Prostate gland (tissue), 2 donors: ENCODE measurements around the gene RECQL. TPM values are rescaled to one million over a fixed set of nuclear protein-coding genes. Genes with fewer than 3 reads are reported as not detected.

Experiments used
- DNase-seq: peaks from one replicate; pipeline ENCODE4 v3.0.0-alpha.2; 2019; ENCODE audit warnings: low spot score
- H3K27ac ChIP-seq, 2 donors: fragments of 200-600 bp; sonication (generic); 2 replicates each; pipeline ENCODE4 v1.5.1; 2017 to 2019
- H3K27me3 ChIP-seq: fragments of 200-600 bp; sonication (generic); replicated peaks from 2 replicates; pipeline ENCODE4 v1.5.1; 2019; ENCODE audit not compliant: insufficient read depth
- H3K36me3 ChIP-seq, 2 donors: fragments of 200-600 bp; sonication (generic); 1 replicate in 1 of 2; 2 replicates in 1 of 2; pipeline versions ENCODE4 v1.5.1 to v1.8.1; 2017 to 2019
- H3K4me1 ChIP-seq: fragments of 200-600 bp; sonication (generic); replicated peaks from 2 replicates; pipeline ENCODE4 v1.5.1; 2019
- H3K4me3 ChIP-seq, 2 donors: fragments of 200-600 bp; sonication (generic); 2 replicates each; pipeline ENCODE4 v1.5.1; 2017 to 2019
- H3K9me3 ChIP-seq: fragments of 200-600 bp; sonication (generic); 2 replicates; pipeline ENCODE4 v1.5.1; 2017
- POLR2A ChIP-seq: fragments of 450-650 bp; IDR thresholded peaks from one replicate; pipeline ENCODE4 v1.6.1; 2016; ENCODE audit warnings: antibody characterized with exemption, mild to moderate bottlenecking
- POLR2AphosphoS5 ChIP-seq: sonication (generic); formaldehyde crosslinking; IDR thresholded peaks from one replicate; pipeline ENCODE4 v1.6.1; 2017; ENCODE audit warnings: antibody characterized with exemption
- WGBS: methylation state at CpG from one replicate; pipeline ENCODE4 v1.1.5; 2018; 5-methylcytosine and 5-hydroxymethylcytosine counted together
- intact Hi-C: fragments of 100-400 bp; cut with DNase I; formaldehyde crosslinking; loops from one replicate; pipeline ENCODE4 v1.14.2; 2022
- total RNA-seq, 2 donors: library from RNA; depleted of rRNA; stranded (reverse); fragments of >200 nt; gene quantifications; one replicate each; pipeline ENCODE4 v1.1.0, GENCODE V29; 2016
- TF ChIP-seq, protein P1 (sequence below), 4 experiments: fragments of 200-600 bp in 2 of 4; fragments of 450-650 bp in 2 of 4; sonication (generic) in 2 of 4; IDR thresholded peaks; 1 replicate in 3 of 4; 2 replicates in 1 of 4; pipeline ENCODE4 v1.5.1; 2016 to 2019; ENCODE audit warnings: antibody characterized with exemption in 4 of 4, mild to moderate bottlenecking in 2 of 4, moderate library complexity in 2 of 4

The RECQL gene
- total RNA-seq, 2 donors from 2014 or later = 19.8 to 23.3 TPM

DNA sequence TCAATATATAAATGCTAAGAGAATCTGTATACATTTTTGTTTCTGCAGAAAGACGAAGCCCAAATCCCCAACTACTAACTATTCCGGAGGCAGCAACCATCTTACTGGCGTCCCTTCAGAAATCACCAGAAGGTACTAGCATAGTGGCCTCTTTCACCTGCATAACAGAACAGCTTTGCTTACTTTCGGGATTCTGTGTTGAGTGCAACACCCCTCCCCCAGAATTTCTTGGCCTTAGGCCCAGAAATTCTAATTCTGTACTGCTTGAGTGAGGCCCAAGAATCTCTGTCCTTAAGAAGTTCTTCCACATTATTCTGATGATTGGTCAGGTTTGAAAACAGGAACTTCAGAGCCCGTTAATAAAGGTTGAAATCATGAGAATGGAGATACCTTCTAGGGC is 27.5 kb upstream of the RECQL start:
- no peaks in the 10 kb centered on the region for H3K36me3 ChIP-seq
- no peaks in the 10 kb centered on the region for H3K27me3 ChIP-seq
- H3K4me1 ChIP-seq = no peaks in the 10 kb centered on the region
- no peaks in the 10 kb centered on the region for H3K9me3 ChIP-seq
- WGBS = 79% methylated on average over 5 of the region's 5 CpGs
- DNase-seq = no peak
- TF ChIP-seq POLR2AphosphoS5 = no peak
- TF ChIP-seq POLR2A = no peak
- TF ChIP-seq, protein P1, sequence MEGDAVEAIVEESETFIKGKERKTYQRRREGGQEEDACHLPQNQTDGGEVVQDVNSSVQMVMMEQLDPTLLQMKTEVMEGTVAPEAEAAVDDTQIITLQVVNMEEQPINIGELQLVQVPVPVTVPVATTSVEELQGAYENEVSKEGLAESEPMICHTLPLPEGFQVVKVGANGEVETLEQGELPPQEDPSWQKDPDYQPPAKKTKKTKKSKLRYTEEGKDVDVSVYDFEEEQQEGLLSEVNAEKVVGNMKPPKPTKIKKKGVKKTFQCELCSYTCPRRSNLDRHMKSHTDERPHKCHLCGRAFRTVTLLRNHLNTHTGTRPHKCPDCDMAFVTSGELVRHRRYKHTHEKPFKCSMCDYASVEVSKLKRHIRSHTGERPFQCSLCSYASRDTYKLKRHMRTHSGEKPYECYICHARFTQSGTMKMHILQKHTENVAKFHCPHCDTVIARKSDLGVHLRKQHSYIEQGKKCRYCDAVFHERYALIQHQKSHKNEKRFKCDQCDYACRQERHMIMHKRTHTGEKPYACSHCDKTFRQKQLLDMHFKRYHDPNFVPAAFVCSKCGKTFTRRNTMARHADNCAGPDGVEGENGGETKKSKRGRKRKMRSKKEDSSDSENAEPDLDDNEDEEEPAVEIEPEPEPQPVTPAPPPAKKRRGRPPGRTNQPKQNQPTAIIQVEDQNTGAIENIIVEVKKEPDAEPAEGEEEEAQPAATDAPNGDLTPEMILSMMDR (IDR thresholded peaks at IDR 0.05) = no peak
- H3K4me3 ChIP-seq = no peak overlapping the region
- no peak overlapping the region for H3K27ac ChIP-seq
- intact Hi-C loops = no loop called here

- DNase-seq = peak; percentile 23
These were observed 26.2 kb upstream of the RECQL start for GRCh38 chr12:21527451-21528180.

DNA sequence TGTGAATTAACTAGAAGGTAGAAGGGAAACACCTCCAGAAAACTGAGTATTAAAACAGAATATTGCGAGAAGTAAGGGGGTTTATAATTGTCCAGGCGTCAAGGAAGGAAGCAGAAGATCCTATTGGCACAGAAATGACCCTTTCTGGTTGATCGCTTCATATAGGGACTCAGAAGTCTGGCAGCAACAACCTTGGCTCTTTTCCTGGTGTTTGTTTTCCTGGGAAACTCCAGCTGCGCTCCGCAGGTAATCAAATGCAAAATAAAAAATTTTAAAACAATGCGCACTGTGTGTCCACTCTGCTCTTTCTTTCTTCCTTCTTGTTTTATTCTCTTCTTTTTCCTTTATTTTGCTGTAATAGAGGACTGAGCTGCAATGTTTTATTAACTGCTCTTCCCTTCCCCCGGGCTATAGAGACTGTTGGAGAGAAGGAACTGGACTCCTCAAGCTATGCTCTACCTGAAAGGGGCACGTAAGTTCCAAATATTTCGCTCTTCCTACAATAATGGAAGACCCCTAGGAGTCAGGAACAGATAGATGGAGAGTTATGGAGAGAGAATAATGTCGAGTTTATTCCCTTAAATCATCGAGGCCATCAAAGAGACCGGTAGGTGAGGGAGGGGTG is 25.4 kb upstream of the RECQL start:
- H3K27me3 ChIP-seq = no peaks in the 10 kb centered on the region
- DNase-seq = no peak
- no peaks in the 10 kb centered on the region for H3K9me3 ChIP-seq
- H3K4me3 ChIP-seq = no peak overlapping the region
- 33% methylated on average over 12 of the region's 12 CpGs for WGBS
- intact Hi-C loops = no loop called here
- H3K4me1 ChIP-seq = no peaks in the 10 kb centered on the region
- H3K36me3 ChIP-seq = no peaks in the 10 kb centered on the region
- no peak overlapping the region for H3K27ac ChIP-seq
- TF ChIP-seq POLR2A (no peak), POLR2AphosphoS5 (no peak)
- TF ChIP-seq, protein P1 (IDR thresholded peaks at IDR 0.05) = no peak

More at GRCh38 chr12:21527451-21528180, 26.2 kb upstream of the RECQL start:
- no peak for TF ChIP-seq POLR2AphosphoS5
- TF ChIP-seq POLR2A = no peak
- TF ChIP-seq, protein P1 (IDR thresholded peaks at IDR 0.05) = no peak
- H3K4me1 ChIP-seq = no peaks in the 10 kb centered on the region
- WGBS = under 1% methylated on average over 57 of the region's 57 CpGs
- H3K27me3 ChIP-seq = no peaks in the 10 kb centered on the region
- H3K36me3 ChIP-seq = no peaks in the 10 kb centered on the region
- intact Hi-C loops = no loop called here
- H3K4me3 ChIP-seq = peak overlapping the region; percentile 24 to 28
- H3K27ac ChIP-seq = no peak overlapping the region
- no peaks in the 10 kb centered on the region for H3K9me3 ChIP-seq

- no peak within 1 kb of the TSS for H3K4me3 ChIP-seq
- intact Hi-C loops = no loop called here
These were observed 24.6 kb upstream of the RECQL start, which contains the start of gene SPX for GRCh38 chr12:21526053-21526452. SPX (plus strand) TSS chr12:21526296; CDS start chr12:21526473, 177 bp downstream.

More at GRCh38 chr12:21526053-21526452, 24.6 kb upstream of the RECQL start, which contains the start of gene SPX:
- DNase-seq = no peak
- TF ChIP-seq POLR2A = no peak
- TF ChIP-seq, protein P1 (IDR thresholded peaks at IDR 0.05) = no peak
- WGBS = 96% methylated on average over 1 of the region's 1 CpG
- Histone ChIP-seq H3K4me1 (no peaks in the 10 kb centered on the region), H3K36me3 (no peaks in the 10 kb centered on the region), H3K27me3 (no peaks in the 10 kb centered on the region), H3K27ac (no peak within 1 kb of the TSS), H3K9me3 (no peaks in the 10 kb centered on the region)
